ENCODE data around the gene EMILIN2.

GRCh38 chr18:2799369-2799768, 47.4 kb upstream of the EMILIN2 start:
- TF ChIP-seq TAF1 (conservative IDR thresholded peaks at IDR 0.05) (no peak), MAX (IDR thresholded peaks at IDR 0.05) (no peak), RAD21 (IDR thresholded peaks at IDR 0.05) (no peak), CTCF (IDR thresholded peaks at IDR 0.05; ENCODE audit: low read depth, low read length, missing input control) (no peak), EGR1 (IDR thresholded peaks at IDR 0.05; ENCODE audit: low read depth in 2 of 2) (no peak), HNF4A (conservative IDR thresholded peaks at IDR 0.05) (no peak), ZBTB33 (IDR thresholded peaks at IDR 0.05) (no peak), YY1 (IDR thresholded peaks at IDR 0.05) (no peak), SP1 (IDR thresholded peaks at IDR 0.05) (no peak), NR2F2 (IDR thresholded peaks at IDR 0.05) (no peak)
